GM12875 (cell line): ENCODE data around the gene VIT.

Experiments used
- H3K4me3 ChIP-seq: one replicate; pipeline ENCODE4 v1.5.1; 2011; ENCODE audit warnings: low read depth, low read length, control low read depth
- TF ChIP-seq, protein P1 (sequence below): IDR thresholded peaks from 2 replicates; pipeline ENCODE4 v1.5.1; 2011; ENCODE audit warnings: low read depth, mild to moderate bottlenecking, control low read depth, inconsistent platforms, low read length, moderate library complexity, borderline replicate concordance; ENCODE audit not compliant: insufficient read depth

Gene VIT

DNA sequence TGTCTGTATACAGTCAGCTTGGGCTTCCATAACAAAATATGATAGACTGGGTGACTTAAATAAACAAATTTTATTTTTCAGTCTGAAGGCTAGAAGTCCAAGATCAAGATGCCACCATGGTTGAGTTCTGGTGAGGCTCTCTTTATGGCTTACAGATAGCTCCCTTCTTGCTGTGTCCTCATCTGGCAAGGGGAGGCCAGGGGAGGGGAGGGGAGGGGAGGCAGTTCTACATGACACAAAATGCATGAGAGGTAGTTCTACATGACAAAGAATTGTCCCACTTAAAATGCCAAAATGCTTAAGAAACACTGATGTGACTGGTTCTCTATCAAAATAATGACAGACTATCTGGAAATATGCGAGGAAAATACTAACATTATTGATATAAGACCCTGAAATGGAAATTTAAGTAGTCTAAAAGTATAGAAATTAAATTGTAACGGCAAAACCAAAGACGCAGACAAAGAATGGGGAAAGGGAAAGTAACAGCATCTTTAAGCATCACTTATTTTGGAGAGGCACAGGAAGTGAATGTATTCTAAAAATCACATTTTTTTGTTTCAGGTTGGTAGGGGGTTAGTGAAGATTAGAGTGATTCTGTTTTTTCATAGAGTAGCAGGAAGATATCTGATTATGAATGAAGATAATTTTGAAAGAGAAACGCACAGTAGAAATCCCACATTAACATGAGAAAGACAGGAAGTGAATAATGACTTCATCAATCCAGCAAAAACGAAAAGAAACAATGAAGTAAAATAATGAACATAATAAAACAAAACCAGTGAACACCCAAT, 138.4 kb downstream of the VIT start:
- TF ChIP-seq, protein P1, sequence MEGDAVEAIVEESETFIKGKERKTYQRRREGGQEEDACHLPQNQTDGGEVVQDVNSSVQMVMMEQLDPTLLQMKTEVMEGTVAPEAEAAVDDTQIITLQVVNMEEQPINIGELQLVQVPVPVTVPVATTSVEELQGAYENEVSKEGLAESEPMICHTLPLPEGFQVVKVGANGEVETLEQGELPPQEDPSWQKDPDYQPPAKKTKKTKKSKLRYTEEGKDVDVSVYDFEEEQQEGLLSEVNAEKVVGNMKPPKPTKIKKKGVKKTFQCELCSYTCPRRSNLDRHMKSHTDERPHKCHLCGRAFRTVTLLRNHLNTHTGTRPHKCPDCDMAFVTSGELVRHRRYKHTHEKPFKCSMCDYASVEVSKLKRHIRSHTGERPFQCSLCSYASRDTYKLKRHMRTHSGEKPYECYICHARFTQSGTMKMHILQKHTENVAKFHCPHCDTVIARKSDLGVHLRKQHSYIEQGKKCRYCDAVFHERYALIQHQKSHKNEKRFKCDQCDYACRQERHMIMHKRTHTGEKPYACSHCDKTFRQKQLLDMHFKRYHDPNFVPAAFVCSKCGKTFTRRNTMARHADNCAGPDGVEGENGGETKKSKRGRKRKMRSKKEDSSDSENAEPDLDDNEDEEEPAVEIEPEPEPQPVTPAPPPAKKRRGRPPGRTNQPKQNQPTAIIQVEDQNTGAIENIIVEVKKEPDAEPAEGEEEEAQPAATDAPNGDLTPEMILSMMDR: no peak
- H3K4me3 ChIP-seq: no peak overlapping the region

DNA sequence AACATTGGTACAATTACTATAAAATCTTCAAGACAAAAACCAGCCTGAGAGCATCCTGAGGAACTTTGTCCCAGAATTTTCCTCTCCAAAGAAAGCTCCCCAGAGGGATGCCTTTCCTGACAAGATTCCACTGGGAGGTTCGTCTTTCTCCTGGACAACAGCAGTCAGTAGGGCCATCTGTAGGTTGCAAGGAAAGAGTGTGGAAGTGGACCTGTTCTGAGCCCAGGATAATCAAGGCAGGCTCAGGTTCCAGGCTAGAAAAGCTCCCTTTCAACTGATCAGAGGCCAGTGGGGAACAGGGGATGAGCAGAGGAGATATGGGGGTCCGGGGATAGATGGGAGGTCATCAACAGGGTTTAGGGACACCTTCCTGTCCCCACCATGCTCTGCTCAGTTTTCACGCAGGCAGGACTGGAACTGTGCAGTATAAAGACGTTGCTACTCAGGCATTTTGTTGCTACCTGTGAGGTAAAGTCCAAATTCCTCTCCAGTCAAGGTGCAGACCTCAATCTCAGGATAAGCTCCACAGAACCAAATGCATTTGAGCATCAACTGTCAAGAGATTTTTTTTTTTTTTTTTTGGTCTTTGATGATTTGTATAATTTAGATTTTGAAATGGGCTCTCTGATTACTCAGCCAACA, 143.6 kb downstream of the VIT start:
- H3K4me3 ChIP-seq: no peak overlapping the region
- TF ChIP-seq, protein P1: no peak

DNA sequence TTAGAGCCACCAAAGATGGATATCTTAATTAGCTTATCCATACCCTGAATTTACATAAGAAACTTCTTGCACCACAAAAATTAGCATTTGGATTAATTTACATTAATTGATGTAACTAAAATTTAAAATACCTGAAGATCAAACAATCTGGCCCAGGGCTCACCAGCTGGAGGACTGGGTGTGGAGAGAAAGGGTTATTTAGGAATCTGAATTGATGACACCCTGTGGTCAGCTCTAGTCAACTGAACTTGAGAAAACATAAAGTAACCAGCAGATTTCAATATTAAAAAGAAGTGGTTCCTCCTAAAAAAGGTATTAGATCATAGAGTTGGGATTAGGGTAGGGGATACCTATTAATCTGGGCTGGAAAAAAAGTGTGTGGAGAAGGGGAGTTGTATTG, 147.3 kb downstream of the VIT start:
- H3K4me3 ChIP-seq: no peak overlapping the region
- TF ChIP-seq, protein P1: no peak

DNA sequence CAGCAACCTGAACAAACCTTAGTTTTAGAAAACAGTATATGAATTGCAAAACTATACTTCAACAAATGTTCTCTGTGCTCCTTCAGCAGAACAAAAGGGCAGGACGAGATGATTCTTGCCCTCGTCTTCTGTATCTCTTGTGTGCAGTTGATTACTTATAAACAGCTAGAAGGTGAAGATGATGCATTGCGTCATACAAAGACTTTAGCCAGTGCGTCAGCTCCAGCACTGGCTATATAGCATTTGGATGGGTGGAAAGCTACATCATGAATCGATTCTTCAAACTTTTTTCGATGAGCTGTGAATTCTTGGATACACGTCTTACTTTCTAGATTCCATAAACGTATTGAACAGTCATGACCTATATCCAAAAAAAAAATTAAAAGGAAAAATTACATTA, 152.8 kb downstream of the VIT start:
- no peak overlapping the region for H3K4me3 ChIP-seq
- TF ChIP-seq, protein P1: no peak

DNA sequence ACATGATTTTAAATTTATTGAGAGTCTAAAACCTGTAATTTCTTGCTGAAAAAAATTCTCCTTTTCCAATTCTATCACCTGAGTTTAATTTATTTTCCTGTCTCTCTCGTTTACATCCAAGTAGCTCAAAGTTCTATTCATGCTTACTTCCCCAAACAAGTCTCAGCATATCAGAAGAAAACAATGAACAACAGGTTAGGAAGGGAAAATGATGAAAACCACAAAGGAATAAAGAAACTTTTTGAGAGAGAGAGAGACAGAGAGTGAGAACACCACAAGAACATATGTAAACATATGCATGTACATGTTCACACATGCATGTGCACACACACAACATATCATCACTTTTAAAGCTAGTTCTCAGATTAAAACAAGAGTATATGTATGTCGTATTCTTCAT, 157.7 kb downstream of the VIT start:
- TF ChIP-seq, protein P1: no peak

DNA sequence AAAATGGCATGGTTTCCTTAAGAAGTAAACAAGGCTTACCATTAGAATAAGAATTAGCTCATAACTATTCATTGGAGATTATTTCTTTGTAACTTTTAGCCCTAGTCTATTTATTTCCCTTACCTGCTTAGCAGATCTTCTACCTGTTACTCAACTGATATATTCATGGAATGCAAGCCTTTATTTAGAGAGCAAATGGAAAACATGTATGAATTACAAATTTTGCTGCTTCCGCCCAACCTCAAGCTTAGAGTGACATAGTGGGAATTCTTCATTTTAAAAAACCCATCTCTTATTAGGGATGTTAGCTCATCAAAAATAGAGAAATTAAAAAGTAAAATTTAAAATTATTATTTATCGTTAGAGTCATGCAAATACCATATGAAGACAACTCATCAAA, 158.9 kb downstream of the VIT start:
- TF ChIP-seq, protein P1: no peak
- H3K4me3 ChIP-seq: no peak overlapping the region

More for the DNA sequence above, 157.7 kb downstream of the VIT start:
- no peak overlapping the region for H3K4me3 ChIP-seq

DNA sequence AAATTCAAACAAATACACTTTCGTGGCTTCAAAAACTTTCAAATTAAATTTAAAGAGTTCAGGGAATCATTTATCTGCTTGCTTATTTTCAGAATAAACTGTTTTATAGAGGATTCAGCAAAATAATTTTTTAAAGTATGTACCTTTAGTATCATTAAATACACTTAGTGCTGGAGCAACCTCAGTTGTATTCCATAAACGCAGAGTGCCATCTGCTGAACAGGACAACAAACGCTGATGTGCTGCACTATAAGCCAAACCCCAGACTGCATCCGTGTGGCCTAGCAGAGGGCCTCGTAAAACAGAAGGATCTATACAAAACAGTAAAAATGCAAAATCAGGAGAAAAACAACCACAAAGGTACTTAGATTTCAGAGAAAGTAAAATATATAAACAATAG, 161.2 kb downstream of the VIT start:
- TF ChIP-seq, protein P1: no peak
- H3K4me3 ChIP-seq: no peak overlapping the region
